DND-41 (cell line): ENCODE measurements around the gene RGPD6.
"Not testable (repeated sequence)": the region's sequence is repeated elsewhere in the genome, so short reads cannot be mapped to it uniquely, and the experiment has no call there.

Source experiments
- ATAC-seq: fragments of 200-7000 bp; cut with Tn5 transposase; 3 replicates; pipeline ENCODE4 v1.9.1; 2021; ENCODE audit warnings: low read depth; ENCODE audit not compliant: insufficient read depth
- DNase-seq: peaks from one replicate; pipeline ENCODE4 v3.0.0-alpha.2; 2020
- H2AFZ ChIP-seq: 2 replicates; pipeline ENCODE4 v1.6.0; 2012; ENCODE audit warnings: low read depth, low read length
- H3K27ac ChIP-seq: 2 replicates; pipeline ENCODE4 v1.5.1; 2012; ENCODE audit warnings: low read length, inconsistent platforms
- H3K27me3 ChIP-seq: fragments of 200-600 bp; sonication (generic); 2 replicates; pipeline ENCODE4 v1.6.0; 2012; ENCODE audit warnings: low read length, mild to moderate bottlenecking, inconsistent platforms; ENCODE audit not compliant: insufficient read depth, poor library complexity
- H3K36me3 ChIP-seq: 2 replicates; pipeline ENCODE4 v1.5.1; 2012; ENCODE audit warnings: low read length, inconsistent platforms; ENCODE audit not compliant: insufficient read depth
- H3K4me1 ChIP-seq: 2 replicates; pipeline ENCODE4 v1.5.1; 2012; ENCODE audit warnings: mild to moderate bottlenecking, low read length; ENCODE audit not compliant: insufficient read depth
- H3K4me2 ChIP-seq: 2 replicates; pipeline ENCODE4 v1.6.0; 2012; ENCODE audit warnings: mild to moderate bottlenecking, moderate library complexity, low read length, inconsistent platforms; ENCODE audit not compliant: insufficient read depth
- H3K4me3 ChIP-seq, 2 experiments: fragments of 200-600 bp in 1 of 2; shearing (Covaris generic) in 1 of 2; 2 replicates each; pipeline ENCODE4 v1.5.1; 2012 to 2016; ENCODE audit warnings: inconsistent platforms in 2 of 2, low read length in 2 of 2, mild to moderate bottlenecking in 2 of 2, low read depth in 1 of 2, moderate library complexity in 1 of 2
- H3K79me2 ChIP-seq: 2 replicates; pipeline ENCODE4 v1.6.0; 2012; ENCODE audit warnings: low read length, inconsistent platforms; ENCODE audit not compliant: insufficient read depth
- H3K9ac ChIP-seq: 2 replicates; pipeline ENCODE4 v1.6.0; 2012; ENCODE audit warnings: low read depth, mild to moderate bottlenecking, inconsistent platforms, low read length, moderate library complexity
- H3K9me3 ChIP-seq: 2 replicates; pipeline ENCODE4 v1.5.1; 2012; ENCODE audit warnings: low read length, moderate library complexity, mild to moderate bottlenecking, inconsistent platforms; ENCODE audit not compliant: insufficient read depth, severe bottlenecking
- H4K20me1 ChIP-seq: 2 replicates; pipeline ENCODE4 v1.6.0; 2012; ENCODE audit warnings: low read length; ENCODE audit not compliant: insufficient read depth

The RGPD6 gene

DNA sequence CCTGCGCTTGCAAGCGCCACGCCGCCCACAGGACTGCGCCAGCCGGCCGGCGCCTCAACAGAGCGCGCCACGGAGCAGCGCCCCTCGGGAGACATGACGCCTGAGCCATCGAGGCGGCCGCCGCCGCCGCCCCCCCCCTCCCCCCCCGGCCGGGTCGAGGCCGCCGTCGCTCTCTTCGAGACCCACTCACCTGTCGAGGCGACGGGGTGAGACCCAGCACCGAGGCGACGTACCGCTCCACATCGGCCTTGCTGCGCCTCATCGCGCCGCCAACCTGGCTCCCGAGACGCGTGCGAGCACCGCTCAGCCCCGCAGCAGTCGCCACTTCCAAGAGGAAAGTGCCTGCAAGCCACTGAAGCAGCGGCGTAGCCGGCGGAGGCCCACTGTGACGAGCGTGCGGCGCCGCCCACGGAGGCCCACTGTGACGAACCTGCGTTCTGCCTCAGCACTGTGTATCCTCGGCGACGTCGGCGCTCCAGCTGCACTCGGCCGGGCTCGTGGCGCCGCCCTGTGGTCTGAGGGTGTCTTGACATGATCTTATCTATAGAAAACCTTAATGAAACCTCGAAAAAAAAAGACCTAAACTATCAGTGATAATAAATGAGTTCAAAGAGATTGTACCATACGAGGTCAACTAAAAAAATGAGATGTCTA is at the start of gene RGPD6:
RGPD6 (minus strand) TSS at position 460 of the 654 bp plus-strand sequence; CDS start at position 262, 198 bp downstream.
- not testable (repeated sequence) for H3K4me3 ChIP-seq, DNase-seq, H3K36me3 ChIP-seq, H3K27ac ChIP-seq, H3K9me3 ChIP-seq, H3K27me3 ChIP-seq, H3K79me2 ChIP-seq, H2AFZ ChIP-seq, H3K4me2 ChIP-seq, H4K20me1 ChIP-seq, H3K4me1 ChIP-seq, H3K9ac ChIP-seq
- ATAC-seq, result peak; percentile 99

DNA sequence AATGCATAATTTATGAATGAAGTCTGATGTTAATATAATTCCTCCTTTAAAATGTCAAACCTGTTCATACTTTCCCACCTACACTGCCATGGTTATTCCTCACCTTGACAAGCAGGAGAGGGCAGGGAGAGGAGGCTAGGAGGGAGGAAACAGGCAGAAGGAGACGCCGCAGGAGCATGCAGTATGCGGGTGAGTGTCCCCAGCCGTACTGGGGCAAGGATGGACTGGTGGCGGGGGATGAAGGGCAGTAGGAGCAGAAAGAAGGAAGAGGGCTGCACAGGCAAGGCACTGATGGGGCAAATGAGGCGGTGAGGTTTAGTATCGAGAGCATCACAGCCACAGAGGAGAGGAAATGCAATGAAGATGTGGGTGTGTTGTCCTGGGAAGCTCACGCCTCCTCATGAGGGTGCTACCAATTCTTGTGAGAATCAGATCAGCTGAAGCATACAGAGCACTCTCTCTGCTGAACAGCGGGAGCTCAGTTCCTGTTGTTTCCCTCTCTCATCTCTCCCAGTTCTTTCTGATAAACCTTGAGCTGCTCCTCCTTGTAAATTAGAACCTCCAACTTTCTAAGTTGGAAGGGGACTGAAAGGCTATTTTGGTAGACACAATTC is 42.4 kb upstream of the RGPD6 start:
- not testable (repeated sequence) for H3K27ac ChIP-seq

DNA sequence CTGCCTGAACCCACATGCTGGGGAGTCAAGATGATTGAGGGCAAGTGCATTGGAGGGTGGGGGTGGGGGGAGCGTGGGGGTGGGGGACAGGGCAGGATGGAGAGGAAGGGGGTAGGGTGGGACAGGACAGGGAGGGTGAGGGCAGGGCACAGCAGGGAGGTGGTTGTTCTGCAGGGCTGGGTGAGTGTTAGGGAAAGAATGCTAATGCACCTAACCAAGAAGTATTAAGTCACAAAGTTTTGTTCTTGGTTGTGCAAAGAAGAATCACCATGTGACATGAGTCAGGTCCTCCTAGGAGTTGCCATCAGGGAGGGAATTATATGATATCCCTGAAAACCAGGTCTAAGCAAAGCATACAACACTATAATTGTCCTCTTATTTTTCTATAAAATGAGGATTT is 36.9 kb upstream of the RGPD6 start:
- ATAC-seq, H3K27ac ChIP-seq, H3K4me3 ChIP-seq, H3K9me3 ChIP-seq, H3K36me3 ChIP-seq, H2AFZ ChIP-seq, DNase-seq, H3K4me1 ChIP-seq, H3K79me2 ChIP-seq, H4K20me1 ChIP-seq, H3K4me2 ChIP-seq, H3K27me3 ChIP-seq, H3K9ac ChIP-seq: not testable (repeated sequence)

More for the DNA sequence above, 42.4 kb upstream of the RGPD6 start:
- H4K20me1 ChIP-seq, H3K79me2 ChIP-seq, H3K4me2 ChIP-seq, H3K27me3 ChIP-seq, H3K9ac ChIP-seq, H3K4me1 ChIP-seq, H3K36me3 ChIP-seq, H3K9me3 ChIP-seq, DNase-seq, H2AFZ ChIP-seq, H3K4me3 ChIP-seq: not testable (repeated sequence)
- ATAC-seq, result peak; percentile 48; the same call in 1 of the 3 replicates

DNA sequence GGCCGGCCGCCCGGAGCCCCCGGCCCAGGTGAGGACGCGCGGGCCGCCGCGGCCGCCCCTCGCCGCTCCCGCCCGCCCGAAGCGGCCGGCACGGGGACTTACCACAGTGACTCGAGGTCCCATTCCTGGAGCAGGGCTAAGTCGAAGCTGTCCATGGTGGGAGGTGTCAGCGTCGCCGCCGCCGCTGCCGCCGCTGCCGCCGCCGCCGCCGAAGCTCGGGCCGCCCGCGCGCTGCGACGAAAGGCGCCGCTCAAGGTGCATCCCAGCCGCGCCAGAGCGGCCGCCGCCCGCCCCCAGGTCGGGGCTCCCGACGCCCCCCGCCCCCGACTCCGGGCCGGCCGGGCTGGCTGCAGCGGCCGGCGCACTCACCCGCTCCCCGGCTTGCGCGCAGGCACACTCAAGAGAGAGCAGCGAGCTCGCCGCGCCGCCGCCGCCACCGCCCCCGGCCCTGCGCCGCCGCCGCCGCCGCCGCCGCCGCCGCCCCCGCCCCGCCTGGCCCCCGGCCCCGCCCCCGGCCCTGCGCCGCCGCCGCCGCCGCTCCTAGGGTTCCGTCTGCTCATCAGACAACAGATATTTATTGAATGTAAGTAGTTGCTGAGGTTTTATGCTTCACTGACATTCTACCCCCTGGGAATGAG is 33.7 kb upstream of the RGPD6 start:
- not testable (repeated sequence) for H3K27ac ChIP-seq, H3K4me3 ChIP-seq, H3K27me3 ChIP-seq, H3K4me2 ChIP-seq, H3K9me3 ChIP-seq, H3K9ac ChIP-seq, H3K4me1 ChIP-seq, H3K79me2 ChIP-seq, H4K20me1 ChIP-seq, H2AFZ ChIP-seq, H3K36me3 ChIP-seq
- DNase-seq (peak; percentile 38), ATAC-seq (peak; percentile 84)

DNA sequence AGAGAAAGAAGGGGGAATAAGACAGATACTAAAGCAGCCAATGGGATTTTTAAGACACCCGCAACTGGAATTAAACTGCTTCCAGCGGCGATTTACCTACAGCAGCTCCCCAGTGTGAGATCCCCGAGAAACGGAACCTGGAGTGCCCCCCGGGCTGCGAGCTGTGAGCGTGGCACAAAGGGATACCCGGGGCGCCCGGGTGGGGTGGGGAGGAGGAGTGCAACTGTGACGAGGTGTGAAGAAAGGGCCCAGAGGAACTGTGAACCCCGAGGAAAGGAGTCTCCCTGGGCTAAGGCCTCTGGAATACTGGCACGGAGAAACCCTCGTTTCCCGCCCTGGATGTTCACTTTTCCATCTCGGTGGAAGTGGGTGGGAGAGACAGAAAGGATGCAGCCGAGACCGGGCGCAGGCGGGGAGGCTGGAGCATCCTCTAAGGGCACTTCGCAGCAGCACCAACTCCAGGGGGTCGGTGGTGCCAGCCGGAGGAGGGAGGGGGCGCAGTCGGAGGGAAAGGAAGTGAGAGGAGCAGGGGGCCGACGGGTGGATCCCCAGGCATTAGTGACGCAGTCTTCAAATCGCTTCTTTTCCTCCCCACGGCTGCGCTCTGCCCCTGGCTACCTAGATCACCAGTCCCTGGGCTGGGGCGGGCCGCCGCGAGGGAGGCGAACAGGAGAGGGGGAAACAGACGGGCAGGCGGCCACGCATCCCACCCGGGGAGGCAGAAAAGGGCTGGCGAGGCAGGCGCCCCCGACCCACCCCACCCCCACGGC is 33.0 kb upstream of the RGPD6 start:
- H3K4me2 ChIP-seq, H3K4me1 ChIP-seq, H3K36me3 ChIP-seq, H2AFZ ChIP-seq, H4K20me1 ChIP-seq, H3K4me3 ChIP-seq, H3K27ac ChIP-seq, H3K9me3 ChIP-seq, H3K79me2 ChIP-seq, H3K27me3 ChIP-seq, DNase-seq, H3K9ac ChIP-seq: not testable (repeated sequence)
- peak; percentile 16; the same call in 1 of the 3 replicates for ATAC-seq

DNA sequence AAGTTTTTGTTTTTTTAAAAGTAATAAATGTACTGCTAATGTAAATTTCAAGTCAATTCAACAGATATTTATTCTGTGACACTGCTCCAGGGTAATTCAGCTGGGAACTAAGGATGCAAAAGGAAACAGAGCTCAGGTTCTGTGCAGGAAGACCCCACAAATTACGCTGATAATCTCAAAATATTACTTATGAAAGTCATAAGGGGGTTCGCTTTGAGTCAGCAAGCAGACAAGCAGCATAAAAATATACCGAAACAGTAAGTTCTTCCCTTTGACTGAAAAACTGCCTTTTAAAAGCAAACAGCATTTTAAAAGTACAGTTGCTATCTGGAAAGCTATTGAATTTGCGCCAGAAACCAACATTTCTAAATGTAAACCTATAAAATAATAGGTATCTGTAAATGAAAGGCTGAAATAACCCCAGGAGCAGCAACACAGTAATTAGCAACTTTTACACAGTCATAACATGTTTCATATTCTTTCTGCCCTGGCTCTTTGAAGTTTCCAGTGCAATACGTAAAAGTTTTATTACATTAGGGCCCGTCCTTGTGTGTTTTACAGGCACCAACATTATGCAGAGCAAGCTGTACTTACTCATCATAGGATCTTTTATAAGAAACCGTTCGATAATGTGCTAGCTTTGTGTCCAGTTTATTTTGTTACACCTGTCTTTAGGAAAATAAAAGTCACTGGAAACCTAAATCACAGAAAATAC is 31.9 kb upstream of the RGPD6 start:
- not testable (repeated sequence) for H3K4me1 ChIP-seq, H3K4me2 ChIP-seq, H3K79me2 ChIP-seq, DNase-seq, H3K9ac ChIP-seq, H2AFZ ChIP-seq, H4K20me1 ChIP-seq, H3K27me3 ChIP-seq, H3K36me3 ChIP-seq, H3K27ac ChIP-seq, H3K9me3 ChIP-seq, H3K4me3 ChIP-seq, ATAC-seq

DNA sequence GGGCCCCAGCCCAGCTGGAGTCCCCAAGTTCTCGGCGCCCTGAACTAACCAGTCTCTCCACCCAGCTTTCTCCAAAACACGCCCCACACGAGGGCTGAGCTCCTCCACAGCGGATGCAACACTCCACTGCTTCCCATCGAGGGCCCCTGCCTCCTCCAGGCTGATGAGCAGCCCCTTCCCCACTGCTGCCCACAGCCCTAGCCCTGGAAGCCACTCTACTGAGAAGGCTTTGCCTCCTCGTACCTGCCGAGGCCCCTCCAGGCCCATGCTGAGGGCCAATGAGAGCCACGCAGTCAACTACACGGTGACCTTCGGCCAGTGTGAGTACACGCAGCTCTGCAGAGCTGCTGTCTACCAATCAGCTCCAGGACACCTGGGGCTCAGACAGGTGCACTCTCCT is 28.0 kb upstream of the RGPD6 start:
- not testable (repeated sequence) for H3K36me3 ChIP-seq, H3K9me3 ChIP-seq, H2AFZ ChIP-seq, H3K9ac ChIP-seq, H4K20me1 ChIP-seq, ATAC-seq, H3K4me1 ChIP-seq, H3K4me3 ChIP-seq, H3K79me2 ChIP-seq, H3K4me2 ChIP-seq, DNase-seq, H3K27ac ChIP-seq, H3K27me3 ChIP-seq
